NCI-H524 treated with DMSO at 0.1 percent for 48 hours (cell line): ENCODE data around the gene C1QC.

Experiments
- DNase-seq: peaks from one replicate; lab custom pipeline; 2025; lab: John Stamatoyannopoulos, UW

The C1QC gene

DNA sequence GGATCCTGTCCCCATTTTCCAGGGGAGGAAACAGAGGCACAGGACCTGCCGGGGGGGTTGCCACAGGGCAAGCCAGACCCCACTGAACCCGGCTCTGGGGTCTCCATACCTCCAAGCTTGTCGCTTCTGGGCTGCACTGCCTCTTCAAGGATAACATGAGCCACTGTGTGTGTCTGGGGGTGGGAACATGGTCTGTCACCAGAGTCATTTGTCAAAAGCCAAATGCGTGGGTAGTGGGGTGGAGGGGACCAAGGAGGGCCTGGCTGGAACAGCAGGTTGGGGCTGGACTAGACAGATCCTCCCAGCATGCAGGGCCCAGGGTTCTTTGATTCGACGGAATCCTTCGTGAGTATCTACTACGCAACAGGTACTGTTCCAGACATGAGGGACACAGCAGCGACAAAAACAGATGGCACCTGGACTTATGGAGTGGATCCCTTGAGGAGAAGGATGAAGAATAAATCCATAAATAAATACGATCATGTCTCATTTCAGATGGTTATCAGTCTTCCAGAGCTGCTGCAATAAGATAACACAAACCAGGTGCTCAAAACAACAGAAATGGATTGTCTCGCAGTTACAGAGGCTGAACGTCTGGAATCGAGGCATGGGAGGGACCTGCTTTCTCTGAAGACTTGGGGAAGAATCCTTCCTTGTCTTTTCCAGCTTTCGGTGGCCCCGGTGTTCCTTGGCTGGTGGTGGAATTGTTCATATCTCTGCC lies 38.3 kb downstream of the C1QC start:
- DNase-seq, result no peak

DNA sequence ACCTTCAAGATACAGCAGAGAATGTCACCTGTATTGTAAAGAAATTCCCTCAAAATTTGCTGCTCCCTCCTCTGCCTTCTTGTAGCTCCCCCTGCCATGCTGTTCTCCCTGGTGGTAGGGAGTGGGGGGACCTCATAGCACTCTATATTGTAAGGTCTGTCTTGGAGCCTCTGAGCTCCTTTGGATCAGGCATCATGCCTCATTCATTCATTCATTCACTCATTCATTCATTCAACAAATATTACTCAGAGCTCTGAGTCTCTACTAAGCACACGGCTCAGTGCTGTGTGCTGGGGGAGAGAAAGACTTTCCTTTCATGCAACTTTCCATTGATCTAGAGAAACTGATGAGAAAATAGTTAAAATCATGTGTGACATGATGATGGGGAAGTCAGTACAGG lies 40.1 kb downstream of the C1QC start:
- DNase-seq, result no peak

DNA sequence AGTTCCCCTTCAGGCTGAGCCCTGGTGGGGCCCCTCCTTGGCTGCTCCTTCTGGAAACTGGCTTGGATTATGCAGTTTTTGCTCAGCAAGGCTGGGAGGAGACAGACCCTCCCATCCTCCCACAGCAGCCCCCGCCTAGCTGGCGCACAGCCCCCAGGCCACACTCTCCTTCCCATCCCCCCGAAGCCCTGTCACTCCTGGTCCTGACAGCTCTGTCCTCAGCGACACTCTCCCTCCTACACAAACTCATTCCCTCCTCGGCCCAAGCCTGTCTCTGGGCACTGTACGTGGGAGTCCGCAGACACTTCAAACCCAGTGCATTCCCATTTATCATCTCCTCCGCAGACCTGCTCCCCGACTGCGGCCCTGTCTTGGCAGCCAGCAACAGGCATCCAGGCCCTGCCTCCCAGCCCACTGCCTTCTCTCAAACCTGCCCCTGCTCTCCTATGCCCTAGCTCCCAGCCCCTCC lies 42.2 kb downstream of the C1QC start:
- no peak for DNase-seq

DNA sequence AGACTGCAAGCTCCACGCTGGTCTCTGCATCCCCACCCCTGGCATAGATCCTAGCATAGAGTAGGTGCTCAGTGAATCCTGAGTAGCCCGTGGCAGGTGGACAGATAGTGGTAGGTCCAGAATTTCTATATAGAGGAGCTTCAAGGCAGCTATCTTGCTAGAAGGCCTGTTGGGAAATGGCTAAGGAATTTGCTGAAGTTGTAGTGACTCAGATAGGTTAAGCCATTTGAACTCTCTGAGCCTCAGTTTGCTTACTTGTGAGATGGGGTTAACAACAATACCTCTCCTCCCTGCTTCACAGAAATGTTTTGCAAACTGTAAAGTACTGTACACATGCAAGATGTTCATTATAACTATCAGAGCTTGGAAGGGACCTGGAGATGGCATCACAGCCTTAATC lies 43.8 kb downstream of the C1QC start:
- no peak for DNase-seq

DNA sequence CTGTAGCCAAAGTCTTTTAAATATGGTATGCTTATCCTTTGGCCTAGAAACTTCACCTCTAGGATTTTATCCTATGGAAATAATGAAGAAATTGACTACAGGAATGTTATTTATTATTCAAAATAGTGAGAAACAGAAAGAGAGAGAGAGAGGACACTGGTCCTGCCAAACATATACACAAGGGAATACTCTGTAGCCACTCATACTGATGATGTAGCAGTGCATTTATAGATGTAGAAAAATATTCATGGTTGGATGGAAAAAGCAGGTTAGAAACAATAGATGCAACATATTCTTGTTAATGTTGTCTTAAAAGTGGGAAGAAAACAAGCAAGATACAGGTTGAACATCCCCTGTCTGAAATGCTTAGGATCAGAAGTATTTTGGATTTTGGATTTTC lies 45.0 kb downstream of the C1QC start:
- no peak for DNase-seq

DNA sequence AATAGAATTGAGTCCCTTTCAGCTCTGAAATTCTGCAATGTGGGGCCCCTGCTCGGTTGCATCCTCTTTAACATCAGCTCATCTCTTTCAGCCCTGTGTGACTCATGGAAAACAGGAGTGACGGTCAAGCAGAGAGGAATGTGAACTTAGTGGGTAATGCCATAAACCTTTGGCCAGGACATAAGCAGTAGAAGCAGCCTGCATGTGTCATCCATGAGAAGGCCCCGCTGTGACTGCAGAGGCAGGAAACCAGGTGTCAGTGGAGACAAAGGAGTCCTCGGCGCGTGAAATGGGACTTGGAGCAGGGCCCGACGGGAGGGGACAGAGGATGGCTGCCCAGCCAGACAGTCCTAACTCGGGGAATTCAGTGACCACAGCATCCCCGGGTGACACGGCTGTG lies 46.1 kb downstream of the C1QC start:
- DNase-seq, result no peak

DNA sequence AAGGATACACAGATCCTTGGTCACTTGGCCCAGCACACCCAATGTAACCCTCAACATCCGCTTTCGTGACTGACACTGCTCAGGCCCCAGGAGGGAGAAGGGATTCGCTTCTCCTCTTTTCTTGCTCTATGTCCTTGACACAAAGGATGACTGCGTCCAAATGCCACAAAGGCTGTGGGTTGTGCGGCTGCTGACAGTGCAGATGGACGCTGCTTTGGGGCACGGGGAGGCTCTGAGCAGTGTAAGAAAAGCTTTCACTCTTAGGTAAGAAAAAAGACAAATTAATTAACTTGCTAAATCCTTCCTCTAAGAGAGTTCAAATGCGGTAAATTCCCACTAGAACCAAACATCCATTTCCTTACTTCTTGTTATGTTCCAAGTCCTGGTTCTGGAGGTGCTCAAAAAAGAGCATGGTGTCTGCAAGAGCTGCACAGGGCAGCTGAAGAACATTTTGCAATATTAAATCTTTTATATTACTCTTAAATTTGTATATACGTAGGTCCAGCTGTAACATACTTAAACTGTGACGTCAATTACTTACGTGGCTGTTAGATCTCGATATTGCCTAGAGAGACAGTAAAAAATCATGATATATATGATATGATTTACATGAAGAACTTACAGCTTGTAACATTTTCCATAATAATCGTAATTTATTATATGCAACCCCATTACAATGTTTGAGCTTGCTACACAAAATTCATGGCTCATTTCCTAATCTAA lies 47.8 kb downstream of the C1QC start:
- DNase-seq, result no peak

DNA sequence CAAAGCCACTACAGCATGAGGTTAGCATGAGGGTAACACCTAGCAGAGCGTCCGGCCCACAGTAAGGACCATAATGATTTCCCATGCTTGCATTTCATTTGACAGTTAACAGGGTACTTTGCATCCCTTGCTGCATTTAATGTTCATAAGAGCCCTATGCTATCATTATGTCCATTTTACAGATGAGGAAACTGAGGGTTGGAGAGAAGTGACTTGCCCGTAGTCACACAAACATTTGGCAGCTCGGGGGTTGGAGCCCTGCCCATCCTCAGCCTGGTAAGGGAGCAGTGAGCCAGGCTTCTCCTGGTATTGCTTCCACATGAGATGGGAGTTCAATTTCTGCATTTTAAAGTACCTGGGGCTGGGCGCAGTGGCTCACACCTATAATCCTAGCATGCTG lies 50.7 kb downstream of the C1QC start:
- DNase-seq, result no peak

DNA sequence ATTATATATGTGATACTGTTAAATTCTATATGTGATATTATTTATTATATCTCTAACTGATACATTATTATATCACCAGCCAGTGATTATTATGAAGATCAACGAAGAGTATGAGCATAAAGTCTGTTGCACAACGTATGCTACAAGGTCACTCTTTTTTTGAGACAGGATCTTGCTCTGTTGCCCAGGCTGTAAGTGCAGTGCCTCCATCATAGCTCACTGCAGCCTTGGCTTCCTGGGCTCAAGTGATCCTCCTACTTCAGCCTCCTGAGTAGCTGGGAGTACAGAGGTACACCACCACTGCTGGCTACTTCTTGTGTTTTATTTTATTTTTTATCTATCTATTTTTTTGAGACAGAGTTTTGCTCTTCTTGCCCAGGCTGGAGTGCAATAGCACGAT lies 53.2 kb downstream of the C1QC start:
- DNase-seq, result no peak
